ENCODE results near the gene ZNF445. TPM values are rescaled to one million over a fixed set of nuclear protein-coding genes. Genes with fewer than 3 reads are reported as not detected.

ZNF445 gene
- total and polyA plus RNA-seq, 9 of the 15 experiments (the other 6 are each of a cell fraction or from before 2014, with no cell fraction given) = 1.2 to 26.9 (median 10.6) TPM

DNA sequence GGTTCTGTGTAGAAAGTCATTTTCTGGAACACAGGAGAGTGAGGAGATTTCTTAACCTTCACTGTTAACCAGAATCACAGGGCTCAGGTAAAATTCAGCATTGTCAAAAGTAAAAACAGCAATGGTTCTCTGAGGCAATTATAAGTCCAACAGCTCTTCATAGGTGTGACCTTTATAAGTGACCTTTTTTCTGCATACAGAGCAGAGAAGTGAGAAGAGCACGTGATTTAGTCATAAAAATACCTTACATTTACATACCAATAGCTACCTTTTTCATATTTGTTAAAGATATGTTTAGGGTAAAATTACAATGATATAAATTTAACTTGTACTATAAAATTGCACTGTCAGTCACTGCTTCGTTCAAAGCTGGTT, 41.3 kb upstream of the ZNF445 start (continued):
- TF ChIP-seq, protein P1, sequence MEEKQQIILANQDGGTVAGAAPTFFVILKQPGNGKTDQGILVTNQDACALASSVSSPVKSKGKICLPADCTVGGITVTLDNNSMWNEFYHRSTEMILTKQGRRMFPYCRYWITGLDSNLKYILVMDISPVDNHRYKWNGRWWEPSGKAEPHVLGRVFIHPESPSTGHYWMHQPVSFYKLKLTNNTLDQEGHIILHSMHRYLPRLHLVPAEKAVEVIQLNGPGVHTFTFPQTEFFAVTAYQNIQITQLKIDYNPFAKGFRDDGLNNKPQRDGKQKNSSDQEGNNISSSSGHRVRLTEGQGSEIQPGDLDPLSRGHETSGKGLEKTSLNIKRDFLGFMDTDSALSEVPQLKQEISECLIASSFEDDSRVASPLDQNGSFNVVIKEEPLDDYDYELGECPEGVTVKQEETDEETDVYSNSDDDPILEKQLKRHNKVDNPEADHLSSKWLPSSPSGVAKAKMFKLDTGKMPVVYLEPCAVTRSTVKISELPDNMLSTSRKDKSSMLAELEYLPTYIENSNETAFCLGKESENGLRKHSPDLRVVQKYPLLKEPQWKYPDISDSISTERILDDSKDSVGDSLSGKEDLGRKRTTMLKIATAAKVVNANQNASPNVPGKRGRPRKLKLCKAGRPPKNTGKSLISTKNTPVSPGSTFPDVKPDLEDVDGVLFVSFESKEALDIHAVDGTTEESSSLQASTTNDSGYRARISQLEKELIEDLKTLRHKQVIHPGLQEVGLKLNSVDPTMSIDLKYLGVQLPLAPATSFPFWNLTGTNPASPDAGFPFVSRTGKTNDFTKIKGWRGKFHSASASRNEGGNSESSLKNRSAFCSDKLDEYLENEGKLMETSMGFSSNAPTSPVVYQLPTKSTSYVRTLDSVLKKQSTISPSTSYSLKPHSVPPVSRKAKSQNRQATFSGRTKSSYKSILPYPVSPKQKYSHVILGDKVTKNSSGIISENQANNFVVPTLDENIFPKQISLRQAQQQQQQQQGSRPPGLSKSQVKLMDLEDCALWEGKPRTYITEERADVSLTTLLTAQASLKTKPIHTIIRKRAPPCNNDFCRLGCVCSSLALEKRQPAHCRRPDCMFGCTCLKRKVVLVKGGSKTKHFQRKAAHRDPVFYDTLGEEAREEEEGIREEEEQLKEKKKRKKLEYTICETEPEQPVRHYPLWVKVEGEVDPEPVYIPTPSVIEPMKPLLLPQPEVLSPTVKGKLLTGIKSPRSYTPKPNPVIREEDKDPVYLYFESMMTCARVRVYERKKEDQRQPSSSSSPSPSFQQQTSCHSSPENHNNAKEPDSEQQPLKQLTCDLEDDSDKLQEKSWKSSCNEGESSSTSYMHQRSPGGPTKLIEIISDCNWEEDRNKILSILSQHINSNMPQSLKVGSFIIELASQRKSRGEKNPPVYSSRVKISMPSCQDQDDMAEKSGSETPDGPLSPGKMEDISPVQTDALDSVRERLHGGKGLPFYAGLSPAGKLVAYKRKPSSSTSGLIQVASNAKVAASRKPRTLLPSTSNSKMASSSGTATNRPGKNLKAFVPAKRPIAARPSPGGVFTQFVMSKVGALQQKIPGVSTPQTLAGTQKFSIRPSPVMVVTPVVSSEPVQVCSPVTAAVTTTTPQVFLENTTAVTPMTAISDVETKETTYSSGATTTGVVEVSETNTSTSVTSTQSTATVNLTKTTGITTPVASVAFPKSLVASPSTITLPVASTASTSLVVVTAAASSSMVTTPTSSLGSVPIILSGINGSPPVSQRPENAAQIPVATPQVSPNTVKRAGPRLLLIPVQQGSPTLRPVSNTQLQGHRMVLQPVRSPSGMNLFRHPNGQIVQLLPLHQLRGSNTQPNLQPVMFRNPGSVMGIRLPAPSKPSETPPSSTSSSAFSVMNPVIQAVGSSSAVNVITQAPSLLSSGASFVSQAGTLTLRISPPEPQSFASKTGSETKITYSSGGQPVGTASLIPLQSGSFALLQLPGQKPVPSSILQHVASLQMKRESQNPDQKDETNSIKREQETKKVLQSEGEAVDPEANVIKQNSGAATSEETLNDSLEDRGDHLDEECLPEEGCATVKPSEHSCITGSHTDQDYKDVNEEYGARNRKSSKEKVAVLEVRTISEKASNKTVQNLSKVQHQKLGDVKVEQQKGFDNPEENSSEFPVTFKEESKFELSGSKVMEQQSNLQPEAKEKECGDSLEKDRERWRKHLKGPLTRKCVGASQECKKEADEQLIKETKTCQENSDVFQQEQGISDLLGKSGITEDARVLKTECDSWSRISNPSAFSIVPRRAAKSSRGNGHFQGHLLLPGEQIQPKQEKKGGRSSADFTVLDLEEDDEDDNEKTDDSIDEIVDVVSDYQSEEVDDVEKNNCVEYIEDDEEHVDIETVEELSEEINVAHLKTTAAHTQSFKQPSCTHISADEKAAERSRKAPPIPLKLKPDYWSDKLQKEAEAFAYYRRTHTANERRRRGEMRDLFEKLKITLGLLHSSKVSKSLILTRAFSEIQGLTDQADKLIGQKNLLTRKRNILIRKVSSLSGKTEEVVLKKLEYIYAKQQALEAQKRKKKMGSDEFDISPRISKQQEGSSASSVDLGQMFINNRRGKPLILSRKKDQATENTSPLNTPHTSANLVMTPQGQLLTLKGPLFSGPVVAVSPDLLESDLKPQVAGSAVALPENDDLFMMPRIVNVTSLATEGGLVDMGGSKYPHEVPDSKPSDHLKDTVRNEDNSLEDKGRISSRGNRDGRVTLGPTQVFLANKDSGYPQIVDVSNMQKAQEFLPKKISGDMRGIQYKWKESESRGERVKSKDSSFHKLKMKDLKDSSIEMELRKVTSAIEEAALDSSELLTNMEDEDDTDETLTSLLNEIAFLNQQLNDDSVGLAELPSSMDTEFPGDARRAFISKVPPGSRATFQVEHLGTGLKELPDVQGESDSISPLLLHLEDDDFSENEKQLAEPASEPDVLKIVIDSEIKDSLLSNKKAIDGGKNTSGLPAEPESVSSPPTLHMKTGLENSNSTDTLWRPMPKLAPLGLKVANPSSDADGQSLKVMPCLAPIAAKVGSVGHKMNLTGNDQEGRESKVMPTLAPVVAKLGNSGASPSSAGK (IDR thresholded peaks at IDR 0.05) = 0 out of 2 replicates have a peak, but pooled peaks have one; percentile 5

Data from K562 (cell line).